BLaER1 treated with 17β-estradiol and CSF1 and Interleukin-3, amounts not matched to agents 10 nM and 100 nM (cell line): ENCODE data around the gene AK8.

ENCODE experiments used
- H3K27ac ChIP-seq, 11 experiments: shearing (Covaris generic); formaldehyde crosslinking; 2 replicates each; pipeline ENCODE4 v1.8.1; 2022
- H3K27me3 ChIP-seq, 11 experiments: shearing (Covaris generic); formaldehyde crosslinking; 2 replicates each; pipeline ENCODE4 v1.8.1; 2022
- H3K36me3 ChIP-seq, 11 experiments: shearing (Covaris generic); formaldehyde crosslinking; 2 replicates each; pipeline ENCODE4 v1.8.1; 2022
- H3K4me1 ChIP-seq, 10 experiments: shearing (Covaris generic); formaldehyde crosslinking; 2 replicates each; pipeline ENCODE4 v1.8.1; 2022
- H3K4me2 ChIP-seq, 11 experiments: shearing (Covaris generic); formaldehyde crosslinking; 2 replicates each; pipeline ENCODE4 v1.8.1; 2022
- H3K4me3 ChIP-seq, 10 experiments: shearing (Covaris generic); formaldehyde crosslinking; 2 replicates each; pipeline ENCODE4 v1.8.1; 2022
- H3K9ac ChIP-seq, 11 experiments: shearing (Covaris generic); formaldehyde crosslinking; 2 replicates each; pipeline ENCODE4 v1.8.1; 2022
- H3K9me3 ChIP-seq, 11 experiments: shearing (Covaris generic); formaldehyde crosslinking; replicated peaks in 1 of 11; 2 replicates each; pipeline ENCODE4 v1.8.1; 2022
- H4K20me1 ChIP-seq, 11 experiments: shearing (Covaris generic); formaldehyde crosslinking; 2 replicates each; pipeline ENCODE4 v1.8.1; 2022
- Cebpa-rat ChIP-seq, 11 experiments: shearing (Covaris generic); IDR thresholded peaks; 2 replicates each; pipeline ENCODE4 v1.8.1; 2022

AK8 gene

DNA sequence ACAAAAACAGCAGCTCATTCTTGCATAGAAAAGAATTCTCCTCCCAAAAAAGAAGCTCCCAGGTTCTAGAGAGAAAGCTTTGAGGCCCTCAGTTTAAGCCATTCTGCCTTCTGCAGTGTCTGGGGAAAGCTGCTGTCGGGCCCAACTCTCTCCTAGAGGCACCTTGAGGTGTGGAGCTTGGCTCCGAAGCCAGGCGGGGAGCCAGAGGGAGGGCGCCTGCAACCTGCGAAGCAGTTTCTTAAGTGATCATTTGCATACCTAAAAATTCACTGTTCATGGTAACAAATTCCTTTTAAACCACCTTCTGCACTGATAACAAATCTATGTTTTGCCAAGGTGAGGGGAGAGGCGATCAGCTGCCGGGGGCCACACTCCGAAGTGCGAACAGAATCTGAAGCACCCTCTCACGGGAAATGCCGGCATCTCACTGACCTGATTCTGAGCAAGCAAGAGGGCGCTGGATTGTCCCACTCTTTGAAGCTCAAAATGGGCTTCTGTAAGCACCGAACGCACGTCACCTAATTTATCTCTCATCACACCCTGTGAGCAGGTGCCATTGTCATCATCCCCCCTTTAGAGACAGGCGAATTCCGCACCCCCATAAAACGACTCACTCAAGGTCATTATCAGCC, 121.8 kb downstream of the AK8 start:
- no peaks in the 10 kb centered on the region for H3K27me3 ChIP-seq
- H3K9ac ChIP-seq, result no peak overlapping the region
- no peak overlapping the region for H3K27ac ChIP-seq
- H4K20me1 ChIP-seq, result no peaks in the 10 kb centered on the region
- H3K36me3 ChIP-seq, result no peaks in the 10 kb centered on the region
- H3K4me1 ChIP-seq, result peaks cover 6 to 30% (median 23%) of the 10 kb centered on the region in 10 experiments; a peak in 19 of 20 replicates
- H3K4me2 ChIP-seq, result peak overlapping the region; percentile 8 to 73 (median 63); a peak in 21 of 22 replicates
- no peak overlapping the region for H3K4me3 ChIP-seq
- no peak for TF ChIP-seq Cebpa-rat (IDR thresholded peaks at IDR 0.05)
- no peaks in the 10 kb centered on the region for H3K9me3 ChIP-seq

DNA sequence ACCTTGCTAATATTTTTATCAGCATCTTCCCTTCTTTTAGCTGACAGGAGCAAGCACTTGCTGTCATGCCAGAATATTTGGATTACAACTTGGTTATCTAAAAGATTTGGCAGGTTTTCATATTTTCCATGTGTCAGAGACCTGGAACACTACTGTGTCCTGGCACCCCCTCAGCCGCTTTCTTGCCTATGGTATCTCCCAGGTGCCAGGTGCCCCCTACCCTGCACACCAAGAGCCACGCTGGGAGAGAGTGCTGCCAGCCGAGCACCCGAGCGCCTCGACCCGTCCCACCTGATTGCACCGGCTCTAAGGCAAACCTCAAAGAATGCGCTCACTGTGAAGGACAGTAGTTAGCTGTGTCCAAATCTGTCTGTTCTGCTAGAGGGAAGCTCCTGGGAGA, 123.0 kb downstream of the AK8 start:
- no peaks in the 10 kb centered on the region for H4K20me1 ChIP-seq
- H3K9me3 ChIP-seq, result no peaks in the 10 kb centered on the region
- H3K9ac ChIP-seq, result no peak overlapping the region
- no peak overlapping the region for H3K4me3 ChIP-seq
- no peaks in the 10 kb centered on the region for H3K27me3 ChIP-seq
- no peak overlapping the region for H3K27ac ChIP-seq
- TF ChIP-seq Cebpa-rat (IDR thresholded peaks at IDR 0.05), result no peak
- H3K36me3 ChIP-seq, result no peaks in the 10 kb centered on the region
- peak overlapping the region in 6 of 11 experiments; percentile 2 to 73 (median 62); a peak in 5 of 22 replicates for H3K4me2 ChIP-seq
- H3K4me1 ChIP-seq, result peaks cover 6 to 30% (median 23%) of the 10 kb centered on the region in 10 experiments; a peak in 19 of 20 replicates

DNA sequence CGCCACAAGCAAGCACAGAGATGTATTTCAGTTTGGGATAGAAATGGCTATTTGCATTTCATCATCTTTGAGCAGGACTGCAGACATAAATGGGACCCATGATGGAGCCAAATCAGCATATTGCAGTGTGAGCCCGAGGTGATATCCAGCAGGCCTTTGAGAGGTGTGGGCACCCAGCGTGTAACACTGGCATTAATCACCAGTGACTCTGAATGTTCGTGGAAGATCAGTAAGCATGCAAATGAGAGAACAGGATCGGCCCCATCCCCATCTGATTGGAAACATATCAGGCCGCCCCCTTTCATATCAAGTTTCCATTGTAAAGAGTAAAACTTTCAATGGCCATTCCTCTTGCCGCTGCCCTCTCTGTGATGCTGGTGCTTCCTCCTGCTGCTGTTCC, 123.8 kb downstream of the AK8 start:
- Histone ChIP-seq H3K9me3 (no peaks in the 10 kb centered on the region), H3K27ac (no peak overlapping the region), H3K9ac (no peak overlapping the region), H3K4me1 (peaks cover 6 to 30% (median 23%) of the 10 kb centered on the region in 10 experiments; a peak in 19 of 20 replicates), H3K36me3 (no peaks in the 10 kb centered on the region), H3K4me3 (no peak overlapping the region), H3K4me2 (no peak overlapping the region), H4K20me1 (no peaks in the 10 kb centered on the region; a peak in 1 of 22 replicates), H3K27me3 (no peaks in the 10 kb centered on the region)
- no peak for TF ChIP-seq Cebpa-rat (IDR thresholded peaks at IDR 0.05)

DNA sequence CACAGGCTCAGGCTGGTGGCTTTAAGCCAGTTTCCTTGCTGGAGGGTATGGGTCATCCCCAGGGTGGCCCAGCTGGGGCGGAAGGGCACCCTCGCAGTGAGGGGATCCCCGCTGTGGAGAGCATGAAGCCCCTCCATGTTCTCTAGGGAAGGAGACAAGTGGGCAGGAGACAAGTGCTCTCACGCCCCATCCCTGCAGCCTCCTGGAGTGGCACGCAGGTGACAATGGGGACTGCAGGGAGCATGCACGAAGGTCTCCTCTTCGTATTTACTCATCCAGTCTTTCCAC, 124.5 kb downstream of the AK8 start:
- H3K4me1 ChIP-seq, result peaks cover 6 to 30% (median 23%) of the 10 kb centered on the region in 10 experiments; a peak in 19 of 20 replicates
- peak overlapping the region in 2 of 11 experiments; percentile 12 to 32; a peak in 2 of 22 replicates for H3K4me2 ChIP-seq
- no peak for TF ChIP-seq Cebpa-rat (IDR thresholded peaks at IDR 0.05)
- no peaks in the 10 kb centered on the region; a peak in 1 of 22 replicates for H4K20me1 ChIP-seq
- H3K4me3 ChIP-seq, result no peak overlapping the region
- H3K9me3 ChIP-seq, result no peaks in the 10 kb centered on the region
- H3K36me3 ChIP-seq, result no peaks in the 10 kb centered on the region
- H3K27ac ChIP-seq, result no peak overlapping the region
- no peak overlapping the region for H3K9ac ChIP-seq
- H3K27me3 ChIP-seq, result no peaks in the 10 kb centered on the region

DNA sequence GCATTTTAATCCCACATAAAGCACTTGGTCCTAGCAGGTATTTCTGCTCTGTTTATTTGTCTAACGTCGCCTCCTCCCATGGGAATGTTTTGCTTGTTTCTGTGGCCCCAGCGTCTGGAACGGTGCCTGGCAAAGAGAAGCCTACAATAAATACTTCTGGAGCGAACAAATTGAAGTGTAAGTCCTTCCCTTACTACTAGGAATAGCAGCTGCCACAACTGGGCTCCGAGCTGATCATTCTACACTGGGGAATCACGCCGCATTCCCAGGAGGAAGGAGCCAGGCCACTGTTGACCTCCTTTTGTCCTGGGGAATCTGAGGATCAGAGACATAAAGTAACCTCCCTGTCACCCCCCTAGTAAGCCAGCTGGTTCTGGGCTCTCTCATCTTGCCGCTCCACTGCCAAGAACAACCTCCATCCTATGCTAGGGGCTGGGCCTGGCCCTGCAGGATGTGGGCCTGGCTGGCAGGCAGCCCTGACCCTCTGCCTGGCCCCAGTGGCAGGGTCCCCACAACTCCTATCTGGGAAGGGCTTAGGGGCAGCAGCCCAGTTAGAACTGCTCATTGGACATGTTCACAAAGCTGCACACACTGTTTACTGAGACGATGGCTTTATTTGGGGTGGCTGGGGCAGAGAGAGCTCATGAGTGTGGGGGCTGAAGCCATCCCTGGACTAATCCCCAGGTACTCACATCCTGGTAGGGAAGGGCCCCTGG, 125.0 kb downstream of the AK8 start:
- Histone ChIP-seq H3K36me3 (no peaks in the 10 kb centered on the region), H3K9me3 (no peaks in the 10 kb centered on the region), H3K4me3 (no peak overlapping the region), H3K4me1 (peaks cover 6 to 30% (median 23%) of the 10 kb centered on the region in 10 experiments; a peak in 19 of 20 replicates), H4K20me1 (no peaks in the 10 kb centered on the region; a peak in 1 of 22 replicates), H3K27ac (no peak overlapping the region), H3K4me2 (peak overlapping the region in 6 of 11 experiments; percentile 10 to 48 (median 28); a peak in 9 of 22 replicates), H3K27me3 (no peaks in the 10 kb centered on the region), H3K9ac (no peak overlapping the region)
- TF ChIP-seq Cebpa-rat (IDR thresholded peaks at IDR 0.05), result no peak

DNA sequence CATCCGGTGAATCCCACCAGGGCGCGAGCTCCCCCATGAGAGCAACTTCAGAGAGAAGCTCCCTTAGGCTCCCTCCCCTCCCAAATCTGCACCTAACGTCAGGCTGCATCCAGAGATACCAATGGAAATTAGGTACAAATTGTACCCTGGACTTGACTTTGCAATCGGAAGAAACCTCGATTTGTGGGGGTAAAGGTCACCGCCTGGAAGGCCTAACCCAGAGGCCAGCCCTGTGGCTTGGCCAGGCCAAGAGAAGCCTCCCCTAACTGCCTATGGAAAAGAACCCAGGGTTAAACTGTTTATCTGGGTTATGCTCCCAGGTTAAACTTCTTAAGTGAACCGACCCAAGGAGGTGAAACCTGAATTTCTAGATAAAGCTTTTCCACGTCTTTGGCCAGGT, 127.4 kb downstream of the AK8 start:
- Histone ChIP-seq H3K9ac (no peak overlapping the region), H4K20me1 (no peaks in the 10 kb centered on the region; a peak in 1 of 22 replicates), H3K4me3 (no peak overlapping the region), H3K36me3 (no peaks in the 10 kb centered on the region), H3K27me3 (peaks cover 0 to 12% (median 9%) of the 10 kb centered on the region in 11 experiments; a peak in 16 of 22 replicates), H3K9me3 (no peaks in the 10 kb centered on the region), H3K27ac (no peak overlapping the region), H3K4me2 (no peak overlapping the region), H3K4me1 (peaks cover 0 to 19% (median 13%) of the 10 kb centered on the region in 10 experiments; a peak in 15 of 20 replicates)
- no peak for TF ChIP-seq Cebpa-rat (IDR thresholded peaks at IDR 0.05)

DNA sequence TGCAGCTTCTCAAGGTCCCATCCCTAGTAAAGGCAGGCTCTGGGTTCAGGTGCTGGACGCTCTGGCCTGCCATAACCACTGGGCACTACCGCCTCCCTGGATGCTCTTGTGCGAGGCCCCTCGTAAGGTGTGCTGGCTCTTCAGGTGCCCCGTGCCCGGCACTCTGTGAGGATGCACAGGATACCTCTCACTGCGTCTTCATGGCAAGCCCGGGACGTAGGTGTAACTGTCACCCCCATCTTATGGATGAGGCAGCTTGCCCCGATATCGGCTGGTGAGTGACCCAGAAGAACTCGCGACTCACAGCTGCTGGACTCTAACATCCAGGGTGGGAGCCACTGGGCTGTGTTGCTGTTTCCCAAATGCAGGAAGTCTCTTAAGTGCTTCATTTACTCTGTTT, 128.8 kb downstream of the AK8 start:
- H3K9me3 ChIP-seq, result no peaks in the 10 kb centered on the region
- no peak for TF ChIP-seq Cebpa-rat (IDR thresholded peaks at IDR 0.05)
- H3K27ac ChIP-seq, result no peak overlapping the region
- H3K36me3 ChIP-seq, result no peaks in the 10 kb centered on the region
- H3K4me3 ChIP-seq, result no peak overlapping the region
- no peaks in the 10 kb centered on the region; a peak in 1 of 22 replicates for H4K20me1 ChIP-seq
- no peak overlapping the region for H3K4me2 ChIP-seq
- H3K9ac ChIP-seq, result no peak overlapping the region
- H3K4me1 ChIP-seq, result peaks cover 0 to 12% (median 7%) of the 10 kb centered on the region in 10 experiments; a peak in 9 of 20 replicates
- peaks cover 9 to 25% (median 23%) of the 10 kb centered on the region in 11 experiments; a peak in 19 of 22 replicates for H3K27me3 ChIP-seq

DNA sequence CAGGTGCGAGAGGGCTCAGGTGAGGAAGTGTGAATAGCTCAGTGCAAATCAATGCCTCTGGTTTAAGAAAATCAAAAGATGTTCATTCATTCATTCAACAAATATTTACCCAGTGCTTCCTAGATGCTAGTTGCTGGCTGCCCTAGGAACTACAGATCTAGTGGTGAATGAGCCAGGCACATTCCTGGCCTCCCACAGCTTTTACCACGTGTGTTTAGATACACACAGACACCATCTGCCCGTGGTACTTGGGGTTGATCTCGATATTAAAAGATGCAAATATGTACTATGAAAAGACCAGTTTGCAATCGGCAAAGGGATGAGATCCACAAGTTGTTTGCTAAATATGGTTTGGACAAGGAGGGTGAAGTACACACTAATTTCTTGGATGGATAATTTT, 129.6 kb downstream of the AK8 start:
- H3K4me1 ChIP-seq, result peaks cover 0 to 11% (median 7%) of the 10 kb centered on the region in 10 experiments; a peak in 9 of 20 replicates
- H3K27me3 ChIP-seq, result peaks cover 9 to 32% (median 27%) of the 10 kb centered on the region in 11 experiments; a peak in 19 of 22 replicates
- no peak overlapping the region for H3K4me3 ChIP-seq
- TF ChIP-seq Cebpa-rat (IDR thresholded peaks at IDR 0.05), result no peak
- H3K9me3 ChIP-seq, result no peaks in the 10 kb centered on the region
- H3K4me2 ChIP-seq, result no peak overlapping the region
- H3K9ac ChIP-seq, result no peak overlapping the region
- no peaks in the 10 kb centered on the region for H3K36me3 ChIP-seq
- no peak overlapping the region for H3K27ac ChIP-seq
- no peaks in the 10 kb centered on the region; a peak in 1 of 22 replicates for H4K20me1 ChIP-seq
